ENCODE measurements around the gene MASP1.

MASP1 gene

GRCh38 chr3:187222801-187223200 is 68.7 kb downstream of the MASP1 start:
- DNase-seq (ENCODE audit: low read depth in 2 of 2) = no peak
- H3K4me3 ChIP-seq (replicated peaks in 1 of 2; ENCODE audit: low read depth in 2 of 2, low read length in 2 of 2) = no peak overlapping the region
- TF ChIP-seq CTCF (IDR thresholded peaks at IDR 0.05; ENCODE audit: low read depth, low read length) = no peak

GRCh38 chr3:187215460-187215859 is 76.1 kb downstream of the MASP1 start:
- DNase-seq (ENCODE audit: low read depth in 2 of 2) = no peak
- H3K4me3 ChIP-seq (replicated peaks in 1 of 2; ENCODE audit: low read depth in 2 of 2, low read length in 2 of 2) = no peak overlapping the region
- TF ChIP-seq CTCF (IDR thresholded peaks at IDR 0.05; ENCODE audit: low read depth, low read length) = no peak

GRCh38 chr3:187213616-187214015 is 77.9 kb downstream of the MASP1 start:
- no peak overlapping the region for H3K4me3 ChIP-seq (replicated peaks in 1 of 2; ENCODE audit: low read depth in 2 of 2, low read length in 2 of 2)
- no peak for DNase-seq (ENCODE audit: low read depth in 2 of 2)
- no peak for TF ChIP-seq CTCF (IDR thresholded peaks at IDR 0.05; ENCODE audit: low read depth, low read length)

GRCh38 chr3:187212705-187213104 is 78.8 kb downstream of the MASP1 start:
- DNase-seq (ENCODE audit: low read depth in 2 of 2) = peak in 1 of 2 donors; percentile 36
- no peak for TF ChIP-seq CTCF (IDR thresholded peaks at IDR 0.05; ENCODE audit: low read depth, low read length)
- no peak overlapping the region for H3K4me3 ChIP-seq (replicated peaks in 1 of 2; ENCODE audit: low read depth in 2 of 2, low read length in 2 of 2)

GRCh38 chr3:187212196-187212545 is 79.4 kb downstream of the MASP1 start:
- no peak for TF ChIP-seq CTCF (IDR thresholded peaks at IDR 0.05; ENCODE audit: low read depth, low read length)
- no peak overlapping the region for H3K4me3 ChIP-seq (replicated peaks in 1 of 2; ENCODE audit: low read depth in 2 of 2, low read length in 2 of 2)
- DNase-seq (ENCODE audit: low read depth in 2 of 2) = no peak

- DNase-seq (ENCODE audit: low read depth in 2 of 2) = peak in 1 of 2 donors; percentile 67
- H3K4me3 ChIP-seq (replicated peaks in 1 of 2; ENCODE audit: low read depth in 2 of 2, low read length in 2 of 2) = no peak overlapping the region
- TF ChIP-seq CTCF (IDR thresholded peaks at IDR 0.05; ENCODE audit: low read depth, low read length) = no peak
Measured at GRCh38 chr3:187211532-187212195, 79.9 kb downstream of the MASP1 start.

All from cardiac fibroblast (primary cell).